HFFc6 (cell line): ENCODE results near the gene CFL1. TPM values are rescaled to one million over a fixed set of nuclear protein-coding genes. Genes with fewer than 3 reads are reported as not detected.

Experiments
- DNase-seq: peaks from one replicate; pipeline ENCODE4 v3.0.0-alpha.2; 2018
- H3K27ac Mint-ChIP-seq: 2 replicates; pipeline ENCODE4 v1.8.0; 2020; ENCODE audit warnings: mild to moderate bottlenecking, mixed read lengths
- H3K27me3 Mint-ChIP-seq: 2 replicates; pipeline ENCODE4 v1.8.0; 2021; ENCODE audit warnings: mild to moderate bottlenecking, moderate library complexity, mixed read lengths; ENCODE audit not compliant: insufficient read depth
- H3K36me3 Mint-ChIP-seq: 2 replicates; pipeline ENCODE4 v1.8.0; 2021; ENCODE audit warnings: low read depth, mixed read lengths
- H3K4me1 Mint-ChIP-seq: 2 replicates; pipeline ENCODE4 v1.8.0; 2020; ENCODE audit warnings: low read depth, mixed read lengths
- H3K4me3 Mint-ChIP-seq: 2 replicates; pipeline ENCODE4 v1.8.0; 2020; ENCODE audit warnings: mild to moderate bottlenecking, moderate library complexity, mixed read lengths
- H3K9me3 Mint-ChIP-seq: 2 replicates; pipeline ENCODE4 v1.8.0; 2020; ENCODE audit warnings: mild to moderate bottlenecking, mixed read lengths
- CTCF ChIP-seq: fragments of 200-600 bp; sonication (generic); IDR thresholded peaks from 2 replicates; pipeline ENCODE4 v1.5.0; 2021; ENCODE audit warnings: antibody characterized with exemption, mild to moderate bottlenecking
- total RNA-seq, 6 experiments: library from RNA; stranded (reverse); fragmentation: NEBNext Ultra II Directional; extraction: Animal tissue kit (Norgen Biotek cat#: 25700); gene quantifications; 2 replicates in 1 of 6; 3 replicates in 5 of 6; pipeline ENCODE4 v1.2.3, GENCODE V29; 2021

CFL1 gene
- total RNA-seq, 6 experiments from 2014 or later, result 2,002 to 2,288 (median 2,238) TPM

GRCh38 chr11:65873318-65874156, 15.6 kb upstream of the CFL1 start:
- peak; percentile 86 for DNase-seq
- H3K4me1 Mint-ChIP-seq, result peaks cover 38% of the 10 kb centered on the region
- peaks cover 21% of the 10 kb centered on the region for H3K36me3 Mint-ChIP-seq
- TF ChIP-seq CTCF, result no peak
- peak overlapping the region; percentile 90 for H3K4me3 Mint-ChIP-seq
- H3K27me3 Mint-ChIP-seq, result peaks cover 14% of the 10 kb centered on the region
- H3K9me3 Mint-ChIP-seq, result no peaks in the 10 kb centered on the region
- H3K27ac Mint-ChIP-seq, result peak overlapping the region; percentile 90

- H3K27me3 Mint-ChIP-seq, result peaks cover 13% of the 10 kb centered on the region; the same call in 1 of the 2 replicates
- no peaks in the 10 kb centered on the region for H3K9me3 Mint-ChIP-seq
- peak within 1 kb of the TSS; percentile 95 for H3K4me3 Mint-ChIP-seq
- peaks cover 26% of the 10 kb centered on the region for H3K36me3 Mint-ChIP-seq
- TF ChIP-seq CTCF, result no peak
- H3K27ac Mint-ChIP-seq, result peak within 1 kb of the TSS; percentile 94
- H3K4me1 Mint-ChIP-seq, result peaks cover 38% of the 10 kb centered on the region
- DNase-seq, result no peak
These were observed 14.8 kb upstream of the CFL1 start, which contains the start of gene EFEMP2 for GRCh38 chr11:65872586-65873317. EFEMP2 (minus strand) TSS chr11:65872800; CDS start chr11:65872354, 446 bp downstream.

- peak; percentile 40 for TF ChIP-seq CTCF
- peaks cover 45% of the 10 kb centered on the region for H3K4me1 Mint-ChIP-seq
- no peaks in the 10 kb centered on the region for H3K9me3 Mint-ChIP-seq
- H3K4me3 Mint-ChIP-seq, result peak overlapping the region; percentile 95
- peak; percentile 26 for DNase-seq
- peaks cover 33% of the 10 kb centered on the region for H3K36me3 Mint-ChIP-seq
- H3K27ac Mint-ChIP-seq, result peak overlapping the region; percentile 94
- H3K27me3 Mint-ChIP-seq, result peaks cover 20% of the 10 kb centered on the region
These were observed 14.0 kb upstream of the CFL1 start for GRCh38 chr11:65871811-65872548.

GRCh38 chr11:65870706-65871681, 13.0 kb upstream of the CFL1 start:
- no peak for TF ChIP-seq CTCF
- DNase-seq, result no peak
- Mint-ChIP-seq H3K4me1 (peaks cover 45% of the 10 kb centered on the region), H3K27me3 (peaks cover 22% of the 10 kb centered on the region), H3K9me3 (no peaks in the 10 kb centered on the region), H3K4me3 (peak overlapping the region; percentile 95), H3K27ac (peak overlapping the region; percentile 94), H3K36me3 (peaks cover 38% of the 10 kb centered on the region)
